HCT116 (cell line): ENCODE data around the gene PSENEN. TPM values are rescaled to one million over a fixed set of nuclear protein-coding genes. Genes with fewer than 3 reads are reported as not detected.
A peak's percentile ranks its signal among the peaks of the same experiment; 100 is the strongest.

Experiments used
- ATAC-seq: fragments of 200-7000 bp; cut with Tn5 transposase; 2 replicates; pipeline ENCODE4 v1.9.1; 2020; ENCODE audit warnings: mild to moderate bottlenecking, moderate library complexity
- BruUV-seq: library from RNA; stranded (reverse); fragments of 400-500 nt; replicated peaks from 2 replicates; lab custom pipeline; 2021; lab: Mats Ljungman, UMichigan
- CTCF ChIA-PET: fragments of 300-600 bp; sonication (Branson Sonifier 250); formaldehyde crosslinking; loops from one replicate; lab custom pipeline; 2021; ENCODE audit warnings: antibody characterized with exemption; lab: Charles Lee
- POLR2A ChIA-PET: fragments of 300-600, 350-600 bp; sonication (Branson Sonifier 250); formaldehyde crosslinking; loops from one replicate; lab custom pipeline; 2021; ENCODE audit warnings: antibody characterized with exemption; lab: Charles Lee
- RAD21 ChIA-PET, 2 experiments: fragments of 300-600 bp; sonication (Branson Sonifier 250); formaldehyde crosslinking; loops; one replicate each; lab custom pipeline; 2023; ENCODE audit warnings: low total read pairs in 2 of 2; ENCODE audit not compliant: uncharacterized antibody in 2 of 2, unreplicated experiment in 2 of 2, low non-redundant PET in 1 of 2; lab: Charles Lee
- DNase-seq: peaks from one replicate; pipeline ENCODE4 v3.0.0-alpha.2; 2010; ENCODE audit warnings: low read depth, low spot score
- H2AFZ ChIP-seq: fragments of 200-600 bp; shearing (Covaris generic), sonication (generic); 2 replicates; pipeline ENCODE4 v1.6.1; 2017; ENCODE audit warnings: low read depth, mixed run types, mixed read lengths, antibody characterized with exemption, low read length; ENCODE audit not compliant: poor library complexity, severe bottlenecking
- H3K27ac ChIP-seq: 2 replicates; pipeline ENCODE4 v1.5.1; 2012; ENCODE audit warnings: low read depth, low read length
- H3K27me3 ChIP-seq: fragments of 200-600 bp; sonication (generic); 2 replicates; pipeline ENCODE4 v1.6.1; 2016; ENCODE audit warnings: mixed run types, low read length, mixed read lengths; ENCODE audit not compliant: insufficient read depth
- H3K36me3 ChIP-seq, 2 experiments: fragments of 200-500 bp in 1 of 2; fragments of 200-600 bp in 1 of 2; sonication (Bioruptor generic) in 1 of 2; sonication (generic) in 1 of 2; 2 replicates each; pipeline versions ENCODE4 v1.5.1 to v1.6.1; 2014 to 2016; ENCODE audit warnings: low read length in 2 of 2, inconsistent platforms in 1 of 2, mixed read lengths in 1 of 2, mixed run types in 1 of 2; ENCODE audit not compliant: insufficient read depth in 2 of 2, control insufficient read depth in 1 of 2
- H3K4me1 ChIP-seq, 2 experiments: fragments of 200-600 bp in 1 of 2; sonication (generic) in 1 of 2; 2 replicates each; pipeline versions ENCODE4 v1.5.1 to v1.6.1; 2012 to 2017; ENCODE audit warnings: low read length in 2 of 2, inconsistent platforms in 1 of 2, mild to moderate bottlenecking in 1 of 2, mixed read lengths in 1 of 2, mixed run types in 1 of 2, moderate library complexity in 1 of 2; ENCODE audit not compliant: insufficient read depth in 2 of 2, control insufficient read depth in 1 of 2
- H3K4me2 ChIP-seq: fragments of 200-600 bp; sonication (generic); 2 replicates; pipeline ENCODE4 v1.6.1; 2017; ENCODE audit warnings: mixed run types, low read length, mixed read lengths
- H3K4me3 ChIP-seq, 2 experiments: fragments of 200-600 bp in 1 of 2; sonication (generic) in 1 of 2; replicated peaks in 1 of 2; 2 replicates each; pipeline ENCODE4 v1.5.1; 2011 to 2016; ENCODE audit warnings: low read length in 2 of 2, control low read depth in 1 of 2, low read depth in 1 of 2, mild to moderate bottlenecking in 1 of 2, mixed read lengths in 1 of 2, mixed run types in 1 of 2
- H3K79me2 ChIP-seq: fragments of 200-600 bp; sonication (generic); 2 replicates; pipeline ENCODE4 v1.6.1; 2017; ENCODE audit warnings: mild to moderate bottlenecking, mixed run types, low read length, moderate library complexity, mixed read lengths; ENCODE audit not compliant: insufficient read depth
- H3K9ac ChIP-seq: fragments of 200-600 bp; sonication (generic); 2 replicates; pipeline ENCODE4 v1.6.1; 2016; ENCODE audit warnings: low read length, mixed read lengths
- H3K9me2 ChIP-seq: fragments of 200-600 bp; sonication (generic), shearing (Covaris generic); 2 replicates; pipeline ENCODE4 v1.6.1; 2017; ENCODE audit warnings: mixed run types, mild to moderate bottlenecking, moderate library complexity; ENCODE audit not compliant: insufficient read depth
- H3K9me3 ChIP-seq, 2 experiments: fragments of 200-500 bp in 1 of 2; fragments of 200-600 bp in 1 of 2; sonication (Bioruptor generic) in 1 of 2; sonication (generic) in 1 of 2; 2 replicates each; pipeline ENCODE4 v1.6.1; 2014 to 2017; ENCODE audit warnings: low read length in 2 of 2, mixed read lengths in 2 of 2, inconsistent platforms in 1 of 2, low read depth in 1 of 2, mild to moderate bottlenecking in 1 of 2, mixed run types in 1 of 2, moderate library complexity in 1 of 2; ENCODE audit not compliant: control insufficient read depth in 1 of 2, insufficient read depth in 1 of 2
- H4K20me1 ChIP-seq: fragments of 200-600 bp; sonication (generic), shearing (Covaris generic); 2 replicates; pipeline ENCODE4 v1.6.1; 2017; ENCODE audit warnings: mixed run types, mild to moderate bottlenecking, moderate library complexity; ENCODE audit not compliant: insufficient read depth
- ATF3 ChIP-seq: IDR thresholded peaks from 2 replicates; pipeline ENCODE4 v1.6.1; 2012
- ELF1 ChIP-seq: IDR thresholded peaks from 2 replicates; pipeline ENCODE4 v1.6.1; 2012; ENCODE audit warnings: low read depth, borderline replicate concordance
- MAX ChIP-seq: IDR thresholded peaks from 2 replicates; pipeline ENCODE4 v1.6.1; 2012
- POLR2AphosphoS5 ChIP-seq: IDR thresholded peaks from 2 replicates; pipeline ENCODE4 v1.6.1; 2011; ENCODE audit warnings: mild to moderate bottlenecking, low read depth, low read length, moderate library complexity
- RAD21 ChIP-seq: IDR thresholded peaks from 2 replicates; pipeline ENCODE4 v1.6.1; 2012; ENCODE audit warnings: low read depth, mild to moderate bottlenecking
- REST ChIP-seq: IDR thresholded peaks from 2 replicates; pipeline ENCODE4 v1.6.1; 2012; ENCODE audit warnings: low read depth
- ZBTB33 ChIP-seq: IDR thresholded peaks from 2 replicates; pipeline ENCODE4 v1.6.1; 2011; ENCODE audit warnings: mild to moderate bottlenecking, low read length, moderate library complexity; ENCODE audit not compliant: insufficient replicate concordance; ENCODE audit errors: extremely low read depth
- ZFX ChIP-seq: fragments of 450-650 bp; IDR thresholded peaks from 2 replicates; pipeline ENCODE4 v1.6.1; 2017
- intact Hi-C: fragments of 100-400 bp; cut with micrococcal nuclease; formaldehyde crosslinking; loops from 2 replicates; pipeline ENCODE4 v1.10.0; 2022
- total RNA-seq: library from RNA; stranded (reverse); gene quantifications from one replicate; pipeline ENCODE4 v1.2.1, GENCODE V29; 2021; ENCODE audit not compliant: unreplicated experiment

The PSENEN gene
- total RNA-seq, 1 experiment from 2014 or later = 55.3 TPM

DNA sequence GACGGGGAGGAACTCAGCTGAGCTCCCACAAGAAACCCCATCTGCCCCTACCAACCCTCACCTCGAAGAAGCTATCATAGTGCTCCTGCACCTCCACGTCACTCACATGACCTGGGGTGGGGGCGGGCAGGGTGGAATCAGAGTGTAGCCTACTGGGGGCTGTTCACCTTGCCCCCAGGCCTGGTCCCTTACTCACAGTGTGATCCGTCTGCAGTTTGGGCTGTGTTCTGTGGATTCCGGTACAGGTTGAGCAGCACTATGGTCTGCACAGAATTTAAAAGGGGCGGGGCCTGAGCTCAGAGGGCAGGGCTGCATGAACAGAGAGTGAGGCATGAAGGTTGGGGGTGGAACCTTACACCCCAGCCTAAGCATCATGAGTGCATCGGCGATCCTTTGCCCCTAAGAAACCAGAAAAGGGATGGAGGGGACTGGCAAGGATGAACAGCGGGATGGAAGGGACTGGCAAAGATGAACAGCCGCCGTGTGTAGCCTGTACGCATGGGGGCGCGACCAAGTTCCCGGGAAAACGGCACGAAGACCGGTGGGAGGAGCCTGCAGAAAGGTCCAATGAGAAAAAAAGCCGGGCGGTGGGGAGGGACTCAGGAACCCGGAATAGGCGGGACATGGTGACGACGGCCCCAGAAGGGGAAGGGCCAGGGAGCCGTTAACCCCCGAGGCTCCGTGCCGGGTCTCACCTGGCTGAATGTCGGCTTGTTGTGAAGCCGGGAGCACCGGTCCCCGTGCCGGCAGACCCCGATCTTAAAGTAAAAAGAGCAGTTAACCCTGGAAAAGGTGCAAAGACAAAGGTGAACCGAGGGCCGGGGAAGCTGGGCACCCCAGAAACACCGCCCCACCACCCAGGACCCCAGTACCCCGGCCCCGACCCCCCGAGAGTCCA, 772 bp upstream of the PSENEN start (continued):
- TF ChIP-seq REST = no peak

DNA sequence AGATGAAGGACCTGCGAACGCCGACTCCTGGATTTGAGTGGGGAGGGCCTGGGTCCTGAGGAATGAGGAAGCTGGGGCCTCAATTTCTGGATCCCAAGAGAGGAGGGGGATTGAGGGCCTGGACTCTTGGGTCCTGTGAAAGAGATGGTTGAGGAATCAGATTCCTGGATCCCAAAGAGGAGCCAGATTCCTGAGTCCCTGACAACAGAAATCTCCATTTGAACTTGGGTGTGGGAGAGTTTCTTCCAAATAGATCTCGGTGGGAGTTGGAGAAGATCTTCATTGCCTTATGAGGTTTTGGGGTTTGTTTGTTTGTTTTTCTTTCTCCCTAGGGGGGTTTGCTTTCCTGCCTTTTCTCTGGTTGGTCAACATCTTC, 624 bp downstream of the PSENEN start:
- peak overlapping the region; percentile 93 to 99 for H3K4me3 ChIP-seq
- no peaks in the 10 kb centered on the region for H3K9me2 ChIP-seq
- CTCF ChIA-PET = interaction anchor here (0.9 to 2.2 kb wide), 3 partner anchors 44 to 186 kb away, joined by 3 to 6 read pairs (median 3); no protein-coding TSS in a partner anchor
- no peak for TF ChIP-seq ZFX
- no peak for TF ChIP-seq RAD21
- no peak for TF ChIP-seq POLR2AphosphoS5
- no peak for TF ChIP-seq ELF1
- no peak for TF ChIP-seq MAX
- TF ChIP-seq ATF3 = no peak
- TF ChIP-seq ZBTB33 = no peak
- DNase-seq (no peak), ATAC-seq (no peak)
- H3K4me1 ChIP-seq = peaks cover 26 to 30% of the 10 kb centered on the region in 2 experiments
- no peak overlapping the region for H2AFZ ChIP-seq
- BruUV-seq = no TSS peak
- H3K27ac ChIP-seq = peak overlapping the region; percentile 78
- peak overlapping the region; percentile 99 for H3K4me2 ChIP-seq
- H3K79me2 ChIP-seq = peaks cover 19% of the 10 kb centered on the region
- no peaks in the 10 kb centered on the region for H3K27me3 ChIP-seq
- intact Hi-C loops = no loop called here
- POLR2A ChIA-PET = interaction anchor here (0.6 to 1.7 kb wide), 6 partner anchors 11 to 124 kb away, joined by 3 to 7 read pairs (median 4); partner anchors contain the start of gene COX6B1
- no peaks in the 10 kb centered on the region for H4K20me1 ChIP-seq
- H3K9ac ChIP-seq = peak overlapping the region; percentile 82
- H3K36me3 ChIP-seq = no peaks in the 10 kb centered on the region; a peak in 1 of 4 replicates
- RAD21 ChIA-PET = no interaction called here
- H3K9me3 ChIP-seq = no peaks in the 10 kb centered on the region
